GM18519 (cell line): ENCODE results near the gene SYTL4.
"Not testable (repeated sequence)": the region's sequence is repeated elsewhere in the genome, so short reads cannot be mapped to it uniquely, and the experiment has no call there.

Experiments
- ATAC-seq: cut with Tn5 transposase; IDR thresholded peaks from one replicate; pipeline ENCODE4 v1.9.1; 2021; ENCODE audit warnings: mild to moderate bottlenecking, moderate library complexity; ENCODE audit not compliant: unreplicated experiment, low FRiP score

The SYTL4 gene

GRCh38 chrX:100731441-100732281 is at the start of gene SYTL4:
Gene SYTL4 (minus strand): TSS chrX:100732121. CDS start chrX:100702037, 30,084 bp downstream.
- ATAC-seq, result no peak

GRCh38 chrX:100769439-100769838 is 37.5 kb upstream of the SYTL4 start:
- ATAC-seq, result not testable (repeated sequence)

GRCh38 chrX:100768679-100769338 is 36.9 kb upstream of the SYTL4 start:
- ATAC-seq, result no peak

GRCh38 chrX:100750883-100751282 is 19.0 kb upstream of the SYTL4 start:
- no peak for ATAC-seq

GRCh38 chrX:100748108-100748507 is 16.2 kb upstream of the SYTL4 start:
- ATAC-seq, result no peak

- ATAC-seq, result no peak
These were observed 15.8 kb upstream of the SYTL4 start for GRCh38 chrX:100747703-100748102.

GRCh38 chrX:100747090-100747489 is 15.2 kb upstream of the SYTL4 start:
- ATAC-seq, result no peak

- ATAC-seq, result no peak
These were observed 14.1 kb upstream of the SYTL4 start for GRCh38 chrX:100745806-100746537.

- ATAC-seq, result no peak
These were observed 13.3 kb upstream of the SYTL4 start for GRCh38 chrX:100745205-100745604.

- ATAC-seq, result no peak
These were observed 11.2 kb upstream of the SYTL4 start for GRCh38 chrX:100743009-100743607.

- ATAC-seq, result not testable (repeated sequence)
These were observed 7.9 kb downstream of the SYTL4 start for GRCh38 chrX:100724006-100724405.

GRCh38 chrX:100721328-100721727 is 10.6 kb downstream of the SYTL4 start:
- no peak for ATAC-seq

GRCh38 chrX:100720301-100720700 is 11.6 kb downstream of the SYTL4 start:
- ATAC-seq, result no peak

GRCh38 chrX:100719139-100719538 is 12.8 kb downstream of the SYTL4 start:
- no peak for ATAC-seq

- no peak for ATAC-seq
These were observed 14.6 kb downstream of the SYTL4 start for GRCh38 chrX:100717363-100717762.

- no peak for ATAC-seq
These were observed 21.1 kb downstream of the SYTL4 start for GRCh38 chrX:100710816-100711215.

- ATAC-seq, result no peak
These were observed 27.2 kb downstream of the SYTL4 start for GRCh38 chrX:100704581-100705203.

- ATAC-seq, result no peak
These were observed 31.1 kb downstream of the SYTL4 start for GRCh38 chrX:100700809-100701208.

- ATAC-seq, result no peak
These were observed 33.4 kb downstream of the SYTL4 start for GRCh38 chrX:100698551-100698950.

- no peak for ATAC-seq
These were observed 35.1 kb downstream of the SYTL4 start for GRCh38 chrX:100696699-100697351.
